Tracheal epithelial cell (primary cell): ENCODE data around the gene ELAPOR2. TPM values are rescaled to one million over a fixed set of nuclear protein-coding genes. Genes with fewer than 3 reads are reported as not detected.

Experiments used
- total RNA-seq: library from RNA; depleted of rRNA; stranded (reverse); fragments of >200 nt; gene quantifications from 2 replicates; pipeline ENCODE4 v1.2.1, GENCODE V29; 2014

The ELAPOR2 gene
- 1.1 and 5.1 TPM in 2 replicates for total RNA-seq

GRCh38 chr7:87059525-87060287 lies at the start of gene ELAPOR2:
Gene ELAPOR2 (minus strand): TSS chr7:87059654. CDS start chr7:87059513, 141 bp downstream.

Other genes starting within 250 kb of the ELAPOR2 start
- 27.1 and 44.8 TPM in 2 replicates for gene DMTF1, start 92.8 kb upstream of the ELAPOR2 start, total RNA-seq
- gene TMEM243, start 160.1 kb upstream of the ELAPOR2 start, total RNA-seq = 28.6 and 35.4 TPM in 2 replicates